Mammary epithelial cell (primary cell): ENCODE results near the gene SRP9.

Experiments used
- CTCF ChIP-seq, 2 donors: IDR thresholded peaks in 1 of 2; conservative IDR thresholded peaks in 1 of 2; 2 replicates each; pipeline ENCODE4 v1.5.1; 2011 to 2012; ENCODE audit warnings: inconsistent platforms in 2 of 2, low read length in 2 of 2, mild to moderate bottlenecking in 2 of 2, control low read depth in 1 of 2, low read depth in 1 of 2; ENCODE audit not compliant: insufficient read depth in 1 of 2; ENCODE audit errors: extremely low read depth in 1 of 2
- EZH2 ChIP-seq: IDR thresholded peaks from 2 replicates; pipeline ENCODE4 v1.6.1; 2012; ENCODE audit warnings: low read length, inconsistent platforms, borderline replicate concordance

GRCh38 chr1:225828706-225829345 is 51.2 kb downstream of the SRP9 start:
- TF ChIP-seq CTCF (conservative IDR thresholded peaks at IDR 0.05 in 1 of 2, IDR thresholded peaks at IDR 0.05 in 1 of 2; ENCODE audit: extremely low read depth in 1 of 2, insufficient read depth in 1 of 2, low read depth in 1 of 2, low read length in 2 of 2), result no peak
- no peak for TF ChIP-seq EZH2
